ENCODE data around the gene RNU2-63P. TPM values are rescaled to one million over a fixed set of nuclear protein-coding genes. Genes with fewer than 3 reads are reported as not detected.
"Not testable (repeated sequence)": the region's sequence is repeated elsewhere in the genome, so short reads cannot be mapped to it uniquely, and the experiment has no call there.

Gene RNU2-63P
- total RNA-seq, 1 experiment from 2014 or later, result not detected

DNA sequence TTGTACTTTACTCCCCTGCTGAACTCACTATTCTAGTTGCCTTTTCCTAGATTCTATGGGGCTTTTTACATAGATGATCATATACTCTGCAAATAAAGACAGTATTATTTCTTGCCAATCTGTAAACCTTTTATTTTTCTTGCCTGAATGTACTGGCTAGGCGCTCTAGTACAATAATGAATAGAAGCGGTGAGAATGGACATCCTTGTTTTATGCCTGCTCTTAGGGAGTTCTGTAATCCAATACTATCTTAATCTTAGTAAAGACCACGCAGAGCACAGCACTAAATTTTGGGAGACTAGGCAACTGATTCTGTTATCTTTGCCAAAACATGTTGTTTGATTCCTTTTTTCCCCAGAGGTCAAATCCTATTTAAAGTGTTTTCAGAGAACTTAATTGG, 32.2 kb upstream of the RNU2-63P start:
- Histone ChIP-seq H3K27me3 (ENCODE audit: insufficient read depth, low read depth) (no peaks in the 10 kb centered on the region), H3K9me2 (ENCODE audit: insufficient read depth) (no peaks in the 10 kb centered on the region), H3K4me2 (no peak overlapping the region), H2AFZ (no peak overlapping the region), H3K4me1 (replicated peaks; ENCODE audit: insufficient read depth) (peaks cover 2% of the 10 kb centered on the region), H3K79me2 (ENCODE audit: low read depth) (peaks cover 12% of the 10 kb centered on the region), H3K4me3 (no peak overlapping the region), H3K27ac (no peak overlapping the region), H3K36me3 (ENCODE audit: low read depth) (peaks cover 7% of the 10 kb centered on the region), H3F3A (ENCODE audit: insufficient read depth, low read depth) (no peaks in the 10 kb centered on the region; the same call in 1 of the 2 replicates), H4K20me1 (ENCODE audit: insufficient read depth) (peaks cover 3% of the 10 kb centered on the region), H3K9me3 (ENCODE audit: insufficient read depth, low read depth) (no peaks in the 10 kb centered on the region)
- ChIA-PET POLR2A (ENCODE audit: unreplicated experiment) (no interaction called here), CTCF (no interaction called here)
- no peak for DNase-seq
- TF ChIP-seq, protein P1, sequence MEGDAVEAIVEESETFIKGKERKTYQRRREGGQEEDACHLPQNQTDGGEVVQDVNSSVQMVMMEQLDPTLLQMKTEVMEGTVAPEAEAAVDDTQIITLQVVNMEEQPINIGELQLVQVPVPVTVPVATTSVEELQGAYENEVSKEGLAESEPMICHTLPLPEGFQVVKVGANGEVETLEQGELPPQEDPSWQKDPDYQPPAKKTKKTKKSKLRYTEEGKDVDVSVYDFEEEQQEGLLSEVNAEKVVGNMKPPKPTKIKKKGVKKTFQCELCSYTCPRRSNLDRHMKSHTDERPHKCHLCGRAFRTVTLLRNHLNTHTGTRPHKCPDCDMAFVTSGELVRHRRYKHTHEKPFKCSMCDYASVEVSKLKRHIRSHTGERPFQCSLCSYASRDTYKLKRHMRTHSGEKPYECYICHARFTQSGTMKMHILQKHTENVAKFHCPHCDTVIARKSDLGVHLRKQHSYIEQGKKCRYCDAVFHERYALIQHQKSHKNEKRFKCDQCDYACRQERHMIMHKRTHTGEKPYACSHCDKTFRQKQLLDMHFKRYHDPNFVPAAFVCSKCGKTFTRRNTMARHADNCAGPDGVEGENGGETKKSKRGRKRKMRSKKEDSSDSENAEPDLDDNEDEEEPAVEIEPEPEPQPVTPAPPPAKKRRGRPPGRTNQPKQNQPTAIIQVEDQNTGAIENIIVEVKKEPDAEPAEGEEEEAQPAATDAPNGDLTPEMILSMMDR (conservative IDR thresholded peaks at IDR 0.05), result no peak
- no peak for TF ChIP-seq EZH2 (IDR thresholded peaks at IDR 0.05; ENCODE audit: low read depth)
- BruUV-seq (replicated peaks), result no TSS peak
- intact Hi-C loops (cut with micrococcal nuclease; ENCODE audit: unreplicated experiment), result no loop called here

DNA sequence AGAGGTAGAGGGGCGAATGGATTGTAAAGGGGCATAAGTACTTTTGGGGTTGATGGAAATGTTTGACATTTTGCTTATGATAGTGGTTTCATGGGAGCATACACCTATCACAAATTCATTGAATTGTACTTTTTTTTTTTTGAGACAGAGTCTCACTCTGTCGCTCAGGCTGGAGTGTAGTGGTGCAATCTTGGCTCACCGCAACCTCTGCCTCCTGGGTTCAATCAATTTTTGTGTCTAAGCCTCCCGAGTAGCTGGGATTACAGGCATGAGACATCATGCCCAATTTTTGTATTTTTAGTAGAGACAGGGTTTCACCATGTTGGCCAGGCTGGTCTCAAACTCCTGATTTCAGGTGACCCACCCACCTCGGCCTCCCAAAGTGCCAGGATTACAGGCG, 29.2 kb upstream of the RNU2-63P start:
- H3F3A ChIP-seq (ENCODE audit: insufficient read depth, low read depth); H2AFZ ChIP-seq; BruUV-seq (replicated peaks); H3K9me2 ChIP-seq (ENCODE audit: insufficient read depth); H4K20me1 ChIP-seq (ENCODE audit: insufficient read depth); CTCF ChIA-PET; H3K9me3 ChIP-seq (ENCODE audit: insufficient read depth, low read depth); H3K79me2 ChIP-seq (ENCODE audit: low read depth); H3K4me2 ChIP-seq; intact Hi-C loops (cut with micrococcal nuclease; ENCODE audit: unreplicated experiment); H3K4me1 ChIP-seq (replicated peaks; ENCODE audit: insufficient read depth); H3K36me3 ChIP-seq (ENCODE audit: low read depth); H3K27me3 ChIP-seq (ENCODE audit: insufficient read depth, low read depth); H3K27ac ChIP-seq; DNase-seq; H3K4me3 ChIP-seq: not testable (repeated sequence)
- POLR2A ChIA-PET (ENCODE audit: unreplicated experiment), result interaction anchor here (0.6 kb wide), 1 partner anchor 163 kb away, joined by 7 read pairs; no protein-coding TSS in a partner anchor

DNA sequence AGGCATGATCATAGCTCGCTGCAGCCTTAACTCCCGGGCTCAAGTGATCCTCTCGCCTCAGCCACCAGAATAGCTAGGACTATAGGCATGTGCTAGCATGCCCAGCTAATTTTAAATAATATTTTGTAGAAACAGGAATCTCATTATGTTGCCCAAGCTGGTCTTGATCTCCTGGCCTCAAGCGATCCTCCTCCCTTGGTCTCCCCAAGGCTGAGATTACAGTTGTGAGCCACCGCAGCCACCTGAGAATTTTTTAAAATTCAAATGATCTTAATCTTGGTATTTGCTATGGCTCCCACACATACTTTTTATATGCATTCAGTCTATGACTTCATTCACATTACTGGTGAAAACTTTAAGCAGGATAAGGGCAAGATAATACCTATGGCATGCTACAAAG, 26.1 kb upstream of the RNU2-63P start:
- H4K20me1 ChIP-seq (ENCODE audit: insufficient read depth), result peaks cover 3% of the 10 kb centered on the region
- no peak overlapping the region for H3K27ac ChIP-seq
- POLR2A ChIA-PET (ENCODE audit: unreplicated experiment), result no interaction called here
- no peaks in the 10 kb centered on the region for H3K9me2 ChIP-seq (ENCODE audit: insufficient read depth)
- intact Hi-C loops (cut with micrococcal nuclease; ENCODE audit: unreplicated experiment), result no loop called here
- H3K4me1 ChIP-seq (replicated peaks; ENCODE audit: insufficient read depth), result peaks cover 14% of the 10 kb centered on the region
- H3F3A ChIP-seq (ENCODE audit: insufficient read depth, low read depth), result peaks cover 13% of the 10 kb centered on the region; the same call in 1 of the 2 replicates
- no peak for DNase-seq
- H2AFZ ChIP-seq, result no peak overlapping the region
- no peaks in the 10 kb centered on the region for H3K79me2 ChIP-seq (ENCODE audit: low read depth)
- no peaks in the 10 kb centered on the region for H3K27me3 ChIP-seq (ENCODE audit: insufficient read depth, low read depth)
- TF ChIP-seq, protein P1 (conservative IDR thresholded peaks at IDR 0.05), result no peak
- TF ChIP-seq EZH2 (IDR thresholded peaks at IDR 0.05; ENCODE audit: low read depth), result no peak
- BruUV-seq (replicated peaks), result no TSS peak
- no peak overlapping the region for H3K4me3 ChIP-seq
- H3K36me3 ChIP-seq (ENCODE audit: low read depth), result no peaks in the 10 kb centered on the region; the same call in 1 of the 2 replicates
- CTCF ChIA-PET, result no interaction called here
- H3K4me2 ChIP-seq, result no peak overlapping the region
- no peaks in the 10 kb centered on the region for H3K9me3 ChIP-seq (ENCODE audit: insufficient read depth, low read depth)
